Measurements from ENCODE around the gene SNRNP48. TPM values are rescaled to one million over a fixed set of nuclear protein-coding genes. Genes with fewer than 3 reads are reported as not detected.

The SNRNP48 gene
- polyA plus RNA-seq, 2 of the 4 experiments (the other 2 are of a cell fraction), result 13.7 to 13.9 TPM

DNA sequence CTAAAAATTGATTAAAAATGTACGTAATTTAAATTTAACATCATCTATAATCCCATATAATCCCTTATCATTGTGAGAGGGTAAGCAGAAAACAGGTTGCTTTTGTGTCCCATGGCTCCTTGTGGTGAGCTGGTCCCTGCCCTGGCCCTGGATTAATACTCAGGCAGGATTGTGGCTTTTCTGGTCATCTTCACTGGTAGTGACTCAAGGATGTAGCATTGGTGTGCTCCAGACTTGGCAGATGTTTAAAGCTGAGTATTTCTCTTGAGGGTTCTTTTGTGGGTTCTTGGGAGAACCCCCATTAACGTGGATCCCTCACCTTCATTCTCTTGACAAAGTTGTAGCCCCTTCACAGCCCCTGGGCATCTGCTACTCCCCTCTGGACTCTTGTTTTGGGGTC lies 39.3 kb downstream of the SNRNP48 start (continued):
- no peak for TF ChIP-seq CTCF (IDR thresholded peaks at IDR 0.05)

- H3K27ac ChIP-seq, result no peak overlapping the region
- no peak for TF ChIP-seq HEYL (CRISPR knock-in tag; IDR thresholded peaks at IDR 0.05)
- TF ChIP-seq, protein P1, sequence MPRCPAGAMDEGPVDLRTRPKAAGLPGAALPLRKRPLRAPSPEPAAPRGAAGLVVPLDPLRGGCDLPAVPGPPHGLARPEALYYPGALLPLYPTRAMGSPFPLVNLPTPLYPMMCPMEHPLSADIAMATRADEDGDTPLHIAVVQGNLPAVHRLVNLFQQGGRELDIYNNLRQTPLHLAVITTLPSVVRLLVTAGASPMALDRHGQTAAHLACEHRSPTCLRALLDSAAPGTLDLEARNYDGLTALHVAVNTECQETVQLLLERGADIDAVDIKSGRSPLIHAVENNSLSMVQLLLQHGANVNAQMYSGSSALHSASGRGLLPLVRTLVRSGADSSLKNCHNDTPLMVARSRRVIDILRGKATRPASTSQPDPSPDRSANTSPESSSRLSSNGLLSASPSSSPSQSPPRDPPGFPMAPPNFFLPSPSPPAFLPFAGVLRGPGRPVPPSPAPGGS (IDR thresholded peaks at IDR 0.05), result no peak
- TF ChIP-seq EHMT2 (IDR thresholded peaks at IDR 0.05; ENCODE audit: low read depth), result no peak
- POLR2A ChIA-PET, result no interaction called here
- H3K4me2 ChIP-seq, result no peak overlapping the region
- WGBS (ENCODE audit: missing lambda C conversion rate), result 68% methylated on average over 5 of the region's 5 CpGs
- CTCF ChIA-PET, result interaction anchor here (0.6 to 1.4 kb wide), 2 partner anchors 16 to 33 kb away, joined by 3 to 5 read pairs; no protein-coding TSS in a partner anchor
- DNase-seq (ENCODE audit: low read depth in 1 of 2, low spot score in 1 of 2), result no peak
- no peaks in the 10 kb centered on the region for H3K4me1 ChIP-seq
- no peaks in the 10 kb centered on the region for H3K9me3 ChIP-seq
- FAIRE-seq, result no peak
- 0 out of 6 replicates have a peak, but pooled peaks of 1 of the 2 experiments have one; percentile 28 for ATAC-seq
- no peak overlapping the region for H3K4me3 ChIP-seq
These were observed 40.8 kb downstream of the SNRNP48 start for GRCh38 chr6:7630792-7631191.

DNA sequence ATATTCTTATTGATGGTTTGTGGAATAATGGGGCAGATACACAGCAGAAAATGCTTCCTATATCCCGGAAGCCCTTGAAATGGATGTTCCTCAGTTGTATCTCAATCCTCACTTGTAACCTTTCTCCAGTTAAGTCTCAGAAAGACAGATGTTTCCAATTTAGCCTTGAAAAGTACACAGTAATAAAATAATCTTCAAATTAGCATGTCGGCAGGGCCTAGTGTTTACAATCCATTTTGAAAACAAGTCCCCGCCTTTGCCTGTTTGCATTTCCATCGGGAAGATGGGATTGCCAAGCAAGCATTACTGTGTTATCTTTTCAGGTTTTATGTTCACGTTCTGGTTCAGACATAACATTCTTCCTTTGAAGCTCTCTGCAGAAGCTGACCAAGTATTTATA lies 41.5 kb downstream of the SNRNP48 start:
- no peaks in the 10 kb centered on the region for H3K4me1 ChIP-seq
- POLR2A ChIA-PET, result no interaction called here
- no peaks in the 10 kb centered on the region for H3K9me3 ChIP-seq
- DNase-seq (ENCODE audit: low read depth in 1 of 2, low spot score in 1 of 2), result no peak
- FAIRE-seq, result no peak
- no peak overlapping the region for H3K4me3 ChIP-seq
- TF ChIP-seq JUNB (IDR thresholded peaks at IDR 0.05) (no peak), RFX5 (IDR thresholded peaks at IDR 0.05) (no peak), USF2 (IDR thresholded peaks at IDR 0.05) (no peak), NFE2L2 (conservative IDR thresholded peaks at IDR 0.05; ENCODE audit: low read length) (no peak), RNF2 (IDR thresholded peaks at IDR 0.05; ENCODE audit: borderline replicate concordance, low read depth) (no peak), MAFK (IDR thresholded peaks at IDR 0.05; ENCODE audit: partially characterized antibody) (no peak), NPAS2 (CRISPR knock-in tag; IDR thresholded peaks at IDR 0.05; ENCODE audit: borderline replicate concordance) (no peak), TP53 (CRISPR knock-in tag; IDR thresholded peaks at IDR 0.05) (no peak), HDAC2 (IDR thresholded peaks at IDR 0.05) (no peak), ZNF302 (CRISPR knock-in tag; IDR thresholded peaks at IDR 0.05) (no peak), RARB (CRISPR knock-in tag; IDR thresholded peaks at IDR 0.05) (no peak), HOXB5 (CRISPR knock-in tag; IDR thresholded peaks at IDR 0.05) (no peak)
- TF ChIP-seq, protein P1 (IDR thresholded peaks at IDR 0.05), result no peak
- no peak overlapping the region for H3K4me2 ChIP-seq
- H3K27ac ChIP-seq, result no peak overlapping the region
- 76% methylated on average over 5 of the region's 5 CpGs for WGBS (ENCODE audit: missing lambda C conversion rate)
- CTCF ChIA-PET, result interaction anchor here (1.4 kb wide), 1 partner anchor 16 kb away, joined by 5 read pairs; no protein-coding TSS in a partner anchor
- no peak for ATAC-seq
